ENCODE results near the gene GMCL1.
"Not testable (repeated sequence)": the region's sequence is repeated elsewhere in the genome, so short reads cannot be mapped to it uniquely, and the experiment has no call there.

GMCL1 gene

DNA sequence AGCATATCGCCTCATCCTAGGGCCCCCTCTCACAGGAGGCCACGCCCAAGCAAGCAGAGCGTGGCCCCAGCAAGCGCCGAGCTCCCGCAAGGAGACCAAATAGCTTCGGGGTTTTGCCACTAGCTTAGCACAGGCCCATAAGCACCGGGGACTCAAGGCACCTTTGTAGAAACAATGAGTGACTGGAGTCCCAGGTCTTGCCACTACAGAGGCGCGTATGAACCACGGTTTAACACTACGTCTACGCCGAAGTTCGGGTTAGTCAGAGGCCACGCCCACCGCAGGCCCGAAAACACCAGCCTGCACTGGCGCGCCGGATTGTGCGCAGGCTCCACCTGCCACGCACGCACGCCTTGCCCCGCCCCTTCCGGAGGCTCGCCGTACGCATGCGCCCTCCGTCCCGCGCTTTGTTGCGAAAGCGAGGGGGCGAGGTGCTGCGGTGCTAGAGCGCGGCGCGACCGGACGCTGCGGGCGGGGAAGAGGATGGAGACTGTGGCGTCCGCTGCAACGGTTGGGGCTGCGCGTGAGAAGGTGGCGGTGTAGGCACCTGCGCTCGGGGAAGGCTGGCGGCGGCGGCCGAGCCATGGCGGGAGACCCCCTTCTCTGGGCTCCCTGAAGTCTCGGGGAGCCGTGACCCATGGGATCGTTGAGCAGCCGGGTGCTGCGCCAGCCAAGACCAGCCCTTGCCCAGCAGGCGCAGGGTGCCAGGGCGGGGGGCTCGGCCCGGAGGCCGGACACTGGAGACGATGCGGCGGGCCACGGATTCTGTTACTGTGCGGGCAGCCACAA, at the start of gene GMCL1:
Gene GMCL1 (plus strand): TSS at position 405 of the 789 bp plus-strand sequence. CDS start 233 bp downstream, at position 638.
- peak; percentile 97 to 99 for DNase-seq (ENCODE audit: low read depth in 1 of 2, low spot score in 1 of 2)

DNA sequence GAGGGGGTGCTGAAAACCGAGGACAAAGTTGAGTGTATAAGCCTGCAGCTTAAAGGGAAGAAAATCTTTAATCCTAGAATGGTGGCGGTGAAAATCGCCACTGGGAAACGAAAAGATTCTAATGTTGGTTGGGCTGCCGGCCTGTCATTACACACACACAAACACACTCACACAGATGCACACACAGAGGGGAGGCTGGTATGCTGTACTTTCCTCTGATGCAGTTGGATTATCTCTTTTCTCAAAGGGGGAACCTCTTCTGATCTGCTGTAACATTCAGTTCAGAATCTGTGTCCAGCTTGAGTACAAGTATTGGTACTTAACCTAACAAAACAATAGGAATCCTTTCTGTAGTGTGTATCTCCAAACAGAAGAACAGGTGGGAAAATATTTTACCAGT, 48.5 kb upstream of the GMCL1 start:
- no peak for DNase-seq (ENCODE audit: low read depth in 1 of 2, low spot score in 1 of 2)

DNA sequence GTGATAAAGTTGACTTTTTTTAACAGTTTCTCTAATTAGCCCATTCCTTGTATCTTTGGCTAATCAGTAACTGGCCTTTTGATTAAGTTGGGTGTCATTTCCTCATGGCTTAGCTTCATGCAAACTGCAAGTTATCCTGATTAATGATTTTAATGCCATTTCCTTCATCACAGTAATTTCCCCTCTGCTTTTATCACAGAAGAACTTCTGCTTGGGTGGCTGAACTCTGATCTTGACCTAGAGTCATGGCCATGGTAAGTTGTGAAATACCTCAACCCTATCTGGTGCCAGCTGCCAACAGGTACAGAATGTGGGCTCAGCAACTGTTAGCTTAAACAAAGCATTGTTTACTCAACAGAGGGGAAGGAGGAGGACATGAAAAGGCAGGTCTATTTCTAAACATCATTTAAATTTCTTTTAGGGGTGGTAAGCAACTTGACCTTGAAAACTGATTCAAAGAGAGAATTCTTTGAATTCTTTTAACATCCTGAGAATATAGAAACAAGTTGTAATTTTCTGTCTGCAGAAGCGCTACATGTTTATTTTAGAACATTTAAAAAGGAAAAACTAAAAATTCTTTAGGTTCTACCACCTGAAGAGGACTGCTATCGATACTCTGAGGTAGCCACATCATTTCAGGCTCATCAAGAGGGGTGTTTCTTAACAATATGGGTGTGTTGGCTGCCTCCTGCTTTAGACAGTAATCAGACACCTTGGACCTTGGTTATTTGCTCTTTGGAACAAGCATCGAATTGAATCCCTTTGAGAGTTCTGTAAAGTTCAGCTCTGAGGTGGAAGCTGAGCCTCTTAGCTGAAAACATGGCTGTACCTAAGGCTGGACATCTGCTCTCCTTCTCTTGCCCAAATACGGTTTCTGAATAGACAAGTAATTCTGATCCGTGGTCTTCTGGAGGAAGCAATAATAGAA, 47.9 kb upstream of the GMCL1 start:
- no peak for DNase-seq (ENCODE audit: low read depth in 1 of 2, low spot score in 1 of 2)

GRCh38 chr2:69784228-69784627, 45.2 kb upstream of the GMCL1 start:
- DNase-seq (ENCODE audit: low read depth in 1 of 2, low spot score in 1 of 2) = no peak

DNA sequence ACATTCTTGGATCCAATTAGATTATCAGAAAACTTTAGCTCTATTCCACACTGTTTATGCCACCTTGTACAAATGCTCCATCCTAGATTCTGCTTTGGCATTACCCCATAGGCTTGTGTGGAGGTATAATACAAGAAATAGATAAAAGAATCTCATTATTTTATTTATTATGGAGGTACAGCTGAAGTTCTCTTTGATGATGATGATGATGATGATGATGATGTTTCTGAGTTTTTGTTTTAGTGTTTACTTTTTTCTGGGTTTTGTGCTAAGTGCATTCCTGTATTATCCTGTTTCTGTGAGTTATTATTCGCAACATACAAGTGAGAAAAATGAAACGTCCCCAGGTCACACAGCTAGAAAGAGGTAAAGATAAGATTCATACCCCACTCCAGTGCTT, 44.1 kb upstream of the GMCL1 start:
- DNase-seq (ENCODE audit: low read depth in 1 of 2, low spot score in 1 of 2) = no peak

DNA sequence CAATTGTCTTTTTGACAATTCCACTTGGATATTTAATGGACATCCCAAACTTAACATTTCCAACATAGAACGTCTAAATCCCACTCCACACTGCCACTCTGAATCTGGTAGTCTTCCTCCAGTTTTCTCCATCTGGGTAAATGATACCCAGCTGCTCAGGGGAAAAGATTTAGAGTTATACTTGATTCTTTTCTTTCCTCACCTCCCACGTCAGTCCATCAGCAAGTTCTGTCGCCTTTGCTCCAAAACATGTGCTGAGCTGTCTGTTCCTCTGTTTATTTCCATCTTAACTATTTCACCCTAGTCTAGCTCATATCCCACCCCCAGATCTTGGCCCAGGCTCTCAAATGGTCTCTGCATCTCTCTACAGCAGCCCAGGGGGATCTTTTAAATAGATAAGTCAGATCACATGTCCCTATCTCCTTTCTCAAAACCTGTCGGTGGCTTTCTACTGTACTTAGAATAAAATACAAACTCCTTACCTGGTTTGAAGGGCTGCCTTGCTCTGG, 43.4 kb upstream of the GMCL1 start:
- no peak for DNase-seq (ENCODE audit: low read depth in 1 of 2, low spot score in 1 of 2)

GRCh38 chr2:69789175-69789721, 40.2 kb upstream of the GMCL1 start:
- no peak for DNase-seq (ENCODE audit: low read depth in 1 of 2, low spot score in 1 of 2)

- DNase-seq (ENCODE audit: low read depth in 1 of 2, low spot score in 1 of 2) = no peak
Measured at GRCh38 chr2:69789772-69790600, 39.5 kb upstream of the GMCL1 start.

- no peak for DNase-seq (ENCODE audit: low read depth in 1 of 2, low spot score in 1 of 2)
Measured at GRCh38 chr2:69790601-69790959, 38.9 kb upstream of the GMCL1 start.

DNA sequence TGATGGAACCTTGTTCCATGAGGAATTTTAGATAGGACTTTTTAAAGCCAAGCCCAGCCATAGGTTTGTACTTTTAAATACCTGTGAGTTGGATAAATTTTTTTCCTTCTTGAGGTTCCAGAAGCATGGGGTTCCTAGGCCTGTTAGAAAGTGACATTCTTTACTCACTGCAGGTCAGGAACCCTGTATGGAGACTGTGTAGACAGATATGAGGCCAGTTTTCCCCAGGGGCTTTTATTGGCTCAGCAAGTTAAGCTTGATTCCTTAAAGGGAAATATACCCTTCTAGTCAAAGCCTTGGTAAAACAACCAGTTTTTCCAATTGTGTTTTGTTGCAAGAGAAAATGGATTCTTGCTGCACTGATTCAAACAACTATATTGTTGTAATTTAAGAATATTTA, 38.4 kb upstream of the GMCL1 start:
- DNase-seq (ENCODE audit: low read depth in 1 of 2, low spot score in 1 of 2) = no peak

DNA sequence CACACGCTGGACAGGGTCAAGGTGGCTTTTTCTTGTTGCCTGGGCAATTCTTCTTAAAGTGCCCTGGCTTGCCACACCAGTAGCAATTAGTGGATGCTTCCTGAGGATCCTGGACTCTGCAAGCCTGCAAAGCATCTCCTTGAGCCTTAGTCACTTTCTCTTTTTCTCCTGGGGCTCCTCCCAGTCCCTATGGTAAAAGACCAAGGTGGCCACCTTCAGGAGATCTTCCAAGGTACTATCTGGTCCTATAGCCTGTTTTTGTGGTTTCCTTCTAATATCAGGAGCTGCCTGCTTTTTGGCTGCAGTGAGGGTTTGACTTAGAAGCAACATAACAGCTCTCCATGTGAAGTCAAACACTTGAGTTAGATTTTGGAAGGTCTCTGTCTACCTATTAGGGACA, 33.3 kb upstream of the GMCL1 start:
- DNase-seq (ENCODE audit: low read depth in 1 of 2, low spot score in 1 of 2) = no peak

GRCh38 chr2:69797235-69797634, 32.2 kb upstream of the GMCL1 start:
- no peak for DNase-seq (ENCODE audit: low read depth in 1 of 2, low spot score in 1 of 2)

- DNase-seq (ENCODE audit: low read depth in 1 of 2, low spot score in 1 of 2) = no peak
Measured at GRCh38 chr2:69797836-69798289, 31.6 kb upstream of the GMCL1 start.

DNA sequence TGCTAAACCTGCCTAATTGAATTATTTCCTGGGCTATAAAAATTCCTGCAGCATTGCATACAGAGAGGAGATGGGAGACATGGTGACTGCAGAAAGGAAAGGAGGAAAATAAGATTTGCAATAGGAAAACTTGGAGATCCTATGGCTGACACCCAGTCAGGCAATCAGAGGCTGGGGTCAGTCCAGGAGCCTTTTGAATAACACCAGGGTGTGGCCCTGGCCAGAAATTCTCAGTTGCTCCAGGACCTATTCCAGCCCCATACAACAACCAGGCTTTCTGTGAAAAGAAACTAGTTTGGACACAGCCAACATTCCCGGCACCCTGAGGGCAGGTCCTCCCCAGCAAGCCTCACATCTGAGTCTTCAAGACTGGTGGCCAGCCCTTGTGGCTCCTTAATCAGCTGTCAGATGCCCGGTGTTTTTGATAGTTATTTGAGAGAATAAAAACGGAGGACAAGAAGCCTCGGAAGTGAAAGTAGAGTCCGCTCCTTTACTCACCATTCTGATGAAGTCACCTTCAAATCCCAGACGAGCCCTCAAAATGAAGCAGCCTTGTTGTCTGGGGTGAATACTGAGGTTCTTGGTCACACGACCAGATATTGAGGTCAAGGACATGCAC, 31.1 kb upstream of the GMCL1 start:
- no peak for DNase-seq (ENCODE audit: low read depth in 1 of 2, low spot score in 1 of 2)

DNA sequence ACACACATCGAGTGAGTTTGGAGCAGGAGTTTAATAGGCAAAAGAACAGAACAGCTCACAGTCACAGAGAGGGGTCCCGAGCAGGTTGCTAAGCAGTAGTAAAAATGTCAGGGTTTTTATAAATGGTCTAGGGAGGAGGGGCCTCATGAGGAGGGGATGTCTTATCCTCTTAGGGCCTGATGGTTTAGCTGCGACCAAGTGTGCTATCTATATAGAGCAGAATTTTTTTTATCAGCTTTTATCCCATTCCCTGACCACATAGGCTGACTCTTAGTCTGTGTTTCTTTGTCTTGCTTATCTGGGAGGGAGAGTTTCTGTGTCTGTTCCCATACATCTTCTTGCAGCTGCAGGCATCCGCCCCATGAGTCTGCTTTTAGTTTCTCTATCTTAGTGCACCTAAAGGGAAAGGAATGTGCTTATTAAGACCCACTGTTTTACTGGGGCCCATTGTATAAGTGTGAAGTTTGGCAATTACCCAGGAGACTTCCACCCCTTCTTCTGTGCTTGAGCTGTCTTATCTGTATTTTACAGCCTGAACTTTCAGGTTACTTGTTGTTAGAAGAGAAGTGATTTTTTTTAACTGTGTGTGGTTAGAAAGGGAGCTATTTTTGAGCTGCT, 30.4 kb upstream of the GMCL1 start:
- no peak for DNase-seq (ENCODE audit: low read depth in 1 of 2, low spot score in 1 of 2)

DNA sequence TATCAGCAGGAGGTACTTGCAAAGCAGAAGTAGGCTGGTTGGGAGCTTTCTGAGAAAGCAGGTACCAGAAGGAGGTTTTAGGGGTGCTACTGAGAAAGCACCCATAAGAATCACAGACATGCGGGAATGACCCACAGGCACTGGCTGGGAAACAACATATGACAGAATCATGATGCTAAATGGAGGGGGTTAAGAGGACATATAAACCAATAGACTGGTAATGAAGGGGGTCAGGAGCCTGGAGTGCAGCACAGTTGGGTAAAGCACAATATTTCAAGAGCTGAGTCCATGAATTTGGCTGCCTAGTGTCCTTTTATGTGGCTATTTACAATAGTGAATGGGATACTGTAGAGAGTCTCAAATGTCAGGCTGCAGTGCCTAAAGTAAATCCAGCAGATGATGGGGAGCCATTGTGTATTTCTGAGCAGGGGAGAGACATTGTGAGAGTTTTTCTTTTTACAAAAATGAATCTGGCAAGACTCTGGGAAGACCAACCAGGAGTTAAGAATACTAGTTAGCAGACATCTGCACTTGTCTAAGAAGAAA, 27.6 kb upstream of the GMCL1 start:
- no peak for DNase-seq (ENCODE audit: low read depth in 1 of 2, low spot score in 1 of 2)

DNA sequence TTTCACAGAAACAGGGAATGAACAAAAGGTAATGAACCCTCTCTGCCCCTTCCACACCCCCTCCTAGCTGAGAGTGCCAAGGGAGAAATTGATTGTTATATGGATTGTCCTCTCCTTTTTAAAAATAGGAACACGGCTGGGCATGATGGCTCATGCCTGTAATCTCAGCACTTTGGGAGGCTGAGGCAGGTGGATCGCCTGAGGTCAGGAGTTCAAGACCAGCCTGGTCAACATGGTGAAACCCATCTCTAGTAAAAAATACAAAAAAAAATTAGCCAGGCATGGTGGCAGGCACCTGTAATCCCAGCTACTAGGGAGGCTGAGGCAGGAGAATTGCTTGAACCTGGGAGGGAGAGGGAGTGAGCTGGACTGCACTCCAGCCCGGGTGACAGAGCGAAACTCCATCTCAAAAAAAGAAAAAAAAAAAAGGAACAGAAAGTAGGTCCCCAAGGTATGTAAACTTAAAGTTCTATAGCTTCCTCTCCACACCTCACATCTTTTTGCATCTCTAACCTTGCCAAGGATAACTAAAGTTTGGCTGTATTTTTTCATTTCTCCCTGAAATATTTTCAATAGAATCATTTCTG, 26.6 kb upstream of the GMCL1 start:
- DNase-seq (ENCODE audit: low read depth in 1 of 2, low spot score in 1 of 2) = not testable (repeated sequence)

- no peak for DNase-seq (ENCODE audit: low read depth in 1 of 2, low spot score in 1 of 2)
Measured at GRCh38 chr2:69804416-69804815, 25.0 kb upstream of the GMCL1 start.

- no peak for DNase-seq (ENCODE audit: low read depth in 1 of 2, low spot score in 1 of 2)
Measured at GRCh38 chr2:69805887-69806286, 23.6 kb upstream of the GMCL1 start.

All from stimulated activated CD4-positive, alpha-beta T cell treated with anti-CD3 and anti-CD28 coated beads, Interleukin-15, amount 100 ng/mL, for 1 hour (primary cell).